OCI-LY3 (cell line): Measurements from ENCODE around the gene NR2F1.

Experiments
- CTCF ChIP-seq: fragments of 200-600, 300-600 bp; sonication (generic); IDR thresholded peaks from 2 replicates; pipeline ENCODE4 v1.5.1; 2014; ENCODE audit warnings: antibody characterized with exemption, low read length, low read depth
- EZH2phosphoT487 ChIP-seq: fragments of 200-600 bp; shearing (Covaris generic); IDR thresholded peaks from 2 replicates; pipeline ENCODE4 v1.6.1; 2018; ENCODE audit warnings: antibody characterized with exemption, mixed run types, low read depth

GRCh38 chr5:93594591-93595419 lies 11.8 kb downstream of the NR2F1 start:
- TF ChIP-seq CTCF (no peak), EZH2phosphoT487 (no peak)
